Stimulated activated CD8-positive, alpha-beta memory T cell treated with anti-CD3 and anti-CD28 coated beads, Interleukin-4, amount 100 ng/mL, for 48 hours (primary cell): ENCODE data around the gene CACNG8.
A peak's percentile ranks its signal among the peaks of the same experiment; 100 is the strongest.
"Not testable (repeated sequence)": the region's sequence is repeated elsewhere in the genome, so short reads cannot be mapped to it uniquely, and the experiment has no call there.

ENCODE experiments used
- DNase-seq: peaks from one replicate; pipeline ENCODE4 v3.0.0-alpha.2; 2020

Gene CACNG8

GRCh38 chr19:53962887-53963431 is at the start of gene CACNG8:
TSS of gene CACNG8 (plus strand) at chr19:53962937.
- DNase-seq, result no peak

DNA sequence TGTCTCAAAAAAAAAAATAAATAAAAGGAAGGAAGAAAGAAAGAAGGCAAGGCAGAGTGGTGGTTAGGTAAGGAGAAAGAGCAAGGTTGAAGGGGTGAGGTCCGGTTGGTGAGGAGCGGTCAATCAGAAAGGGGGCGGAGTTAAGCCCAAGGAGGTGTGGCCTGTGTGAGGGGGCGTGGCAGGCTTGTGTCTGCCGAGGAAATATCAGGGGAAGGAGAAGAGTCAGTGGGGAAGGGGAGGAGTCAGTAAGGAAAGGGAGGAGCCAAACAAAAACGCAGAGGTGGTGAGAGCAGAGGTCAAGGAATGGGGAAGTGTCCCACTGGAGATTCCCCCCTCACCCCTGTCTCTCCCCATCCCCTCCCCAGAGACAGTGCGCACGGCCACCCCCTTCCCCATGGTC is 47.7 kb upstream of the CACNG8 start:
- DNase-seq, result no peak

- DNase-seq, result no peak
Observed at GRCh38 chr19:53916004-53916403, 46.7 kb upstream of the CACNG8 start.

DNA sequence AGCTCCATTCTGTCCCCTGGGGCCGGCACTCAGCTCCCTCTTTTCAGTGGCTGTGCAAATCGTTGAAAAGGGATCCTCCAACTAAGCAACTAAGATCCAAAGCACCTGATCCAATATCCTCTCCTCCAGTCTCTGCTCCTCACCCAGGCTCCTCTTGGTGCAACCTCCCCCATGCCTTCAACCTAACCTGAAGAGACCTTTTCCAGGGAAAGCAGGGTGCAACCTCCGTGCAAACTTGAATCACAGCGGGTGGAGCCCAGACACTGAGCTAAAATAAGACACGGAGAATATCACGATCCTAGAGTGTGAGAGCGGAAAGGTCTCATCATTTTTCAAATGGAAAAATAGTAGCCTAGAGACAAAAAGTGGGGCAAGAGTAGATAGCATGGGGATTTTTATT is 45.4 kb upstream of the CACNG8 start:
- DNase-seq, result no peak

- DNase-seq, result peak; percentile 56
Observed at GRCh38 chr19:53927739-53928138, 35.0 kb upstream of the CACNG8 start.

DNA sequence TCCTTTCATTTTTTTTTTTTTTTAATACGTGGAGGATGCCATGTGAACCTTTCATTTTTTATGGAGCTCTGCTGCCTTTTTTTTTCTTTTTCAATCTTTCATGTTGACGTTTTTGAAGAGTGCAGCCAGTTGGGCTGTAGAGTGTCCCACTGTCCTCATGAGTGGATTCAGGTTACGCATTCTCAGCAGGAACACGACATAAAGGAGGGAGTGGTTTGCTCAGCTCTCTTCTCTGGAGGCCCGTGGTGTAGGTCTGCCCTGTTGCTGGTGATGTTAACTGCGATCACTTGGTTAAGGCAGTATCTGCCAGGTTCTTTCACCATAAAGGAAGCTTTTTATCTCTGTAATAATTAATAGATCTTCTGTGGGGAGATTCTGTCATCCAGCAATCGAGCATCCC is 26.7 kb upstream of the CACNG8 start:
- no peak for DNase-seq

DNA sequence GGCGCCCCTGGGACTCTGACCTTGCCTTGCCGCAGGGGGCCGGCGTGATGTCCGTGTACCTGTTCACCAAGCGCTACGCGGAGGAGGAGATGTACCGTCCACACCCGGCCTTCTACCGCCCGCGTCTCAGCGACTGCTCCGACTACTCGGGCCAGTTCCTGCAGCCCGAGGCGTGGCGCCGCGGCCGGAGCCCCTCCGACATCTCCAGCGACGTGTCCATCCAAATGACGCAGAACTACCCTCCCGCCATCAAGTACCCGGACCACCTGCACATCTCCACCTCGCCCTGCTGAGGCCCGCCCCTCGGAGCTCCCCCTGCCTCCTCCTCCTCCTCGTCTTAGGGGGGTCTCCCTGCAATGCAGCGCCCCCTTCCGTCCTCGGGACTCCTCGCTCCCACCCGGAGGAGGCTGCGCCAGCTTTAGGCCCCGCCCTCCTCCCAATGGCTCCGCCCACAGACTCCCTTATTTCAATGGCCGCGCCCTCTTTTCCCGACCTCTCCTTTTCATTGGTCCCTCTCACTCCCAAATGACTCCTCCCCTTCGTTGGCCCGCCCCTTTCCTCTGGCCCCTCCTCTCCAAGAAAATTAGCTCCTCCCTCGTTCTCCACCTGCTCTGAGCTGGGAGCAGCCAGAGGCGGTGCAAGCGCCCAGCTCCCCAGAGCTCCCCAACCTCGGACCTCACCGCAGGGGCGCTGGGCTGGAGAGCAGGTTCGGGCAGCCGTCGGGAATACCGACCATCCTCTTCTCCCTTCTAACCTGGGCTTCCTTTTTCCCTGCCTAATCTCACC is 20.5 kb upstream of the CACNG8 start:
- peak; percentile 58 for DNase-seq

DNA sequence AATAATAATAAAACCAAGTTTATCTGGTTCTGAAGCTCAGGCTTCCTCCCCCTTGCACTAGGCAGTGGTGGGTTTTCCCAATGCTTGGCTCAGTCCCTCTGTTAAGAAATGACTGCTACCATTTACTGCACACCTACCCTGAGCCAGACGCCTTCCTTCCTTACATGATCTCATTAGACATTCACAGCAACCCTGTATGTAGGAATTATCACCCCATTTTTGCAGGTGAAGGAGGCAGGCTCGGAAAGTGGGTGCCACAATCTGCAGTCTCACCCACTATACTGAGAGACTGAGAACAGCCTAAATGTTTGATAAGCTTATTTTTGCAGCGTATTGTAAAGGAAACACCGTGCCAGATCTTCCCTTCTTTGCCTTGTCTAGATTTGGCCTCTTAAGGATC is 18.3 kb upstream of the CACNG8 start:
- no peak for DNase-seq

- no peak for DNase-seq
Observed at GRCh38 chr19:53944933-53945332, 17.8 kb upstream of the CACNG8 start.

GRCh38 chr19:53945441-53945840 is 17.3 kb upstream of the CACNG8 start:
- DNase-seq, result no peak

DNA sequence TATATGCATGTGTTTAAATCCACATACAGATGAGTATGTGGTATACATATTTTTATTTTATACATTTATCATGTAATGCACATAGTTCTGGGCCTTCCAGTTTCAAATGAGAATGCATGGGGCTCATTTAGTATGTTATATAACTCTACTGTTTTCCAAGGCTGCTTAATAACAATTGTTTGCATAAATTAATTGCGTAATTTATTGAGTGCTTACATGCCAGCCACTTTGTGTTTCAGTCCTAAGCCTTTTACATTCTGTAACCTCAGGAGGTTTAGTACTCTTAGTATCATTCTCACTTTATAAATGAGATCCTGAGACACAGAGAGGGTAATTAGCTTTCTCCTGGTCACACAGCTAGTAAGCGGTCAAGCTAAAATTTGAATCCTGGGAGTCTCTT is 16.7 kb upstream of the CACNG8 start:
- no peak for DNase-seq

DNA sequence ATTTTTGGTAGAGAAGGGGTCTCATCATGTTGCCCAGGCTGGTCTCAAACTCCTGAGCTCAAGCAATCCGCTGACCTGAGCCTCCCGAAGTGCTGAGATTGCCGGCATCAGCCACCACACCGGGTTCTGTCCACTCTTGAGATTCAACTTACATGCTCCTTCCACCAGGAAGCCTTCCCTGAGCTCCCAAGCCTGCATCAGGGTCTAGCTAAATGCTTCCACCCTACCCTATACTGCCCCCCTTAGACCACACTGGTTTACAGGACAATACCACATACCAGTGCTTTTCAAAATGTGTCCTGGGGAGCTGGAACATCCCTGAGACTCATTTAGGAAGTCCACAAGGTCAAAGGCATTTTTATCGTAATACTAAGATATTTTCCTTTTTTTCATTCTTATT is 15.1 kb upstream of the CACNG8 start:
- no peak for DNase-seq

- DNase-seq, result not testable (repeated sequence)
Observed at GRCh38 chr19:53948611-53949010, 14.1 kb upstream of the CACNG8 start.

DNA sequence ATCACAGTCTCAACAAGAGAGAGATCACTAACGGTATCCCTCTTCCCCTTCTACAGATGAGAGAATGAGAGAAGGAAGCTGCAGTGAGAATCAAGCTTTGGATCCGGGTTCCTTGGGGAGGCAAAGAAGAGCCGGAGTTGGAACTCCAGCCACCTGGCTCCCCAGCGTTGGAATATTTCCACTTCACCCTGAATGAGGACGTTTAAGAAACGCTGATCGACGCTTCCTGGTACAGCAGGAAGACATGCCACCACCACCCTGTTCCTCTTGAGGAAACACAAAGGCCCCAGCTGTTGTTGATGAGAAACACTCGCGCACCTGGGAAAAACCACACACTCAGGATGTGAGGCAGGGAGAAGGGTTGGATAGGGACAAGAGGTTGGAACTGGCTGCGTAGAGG is 11.3 kb upstream of the CACNG8 start:
- no peak for DNase-seq

DNA sequence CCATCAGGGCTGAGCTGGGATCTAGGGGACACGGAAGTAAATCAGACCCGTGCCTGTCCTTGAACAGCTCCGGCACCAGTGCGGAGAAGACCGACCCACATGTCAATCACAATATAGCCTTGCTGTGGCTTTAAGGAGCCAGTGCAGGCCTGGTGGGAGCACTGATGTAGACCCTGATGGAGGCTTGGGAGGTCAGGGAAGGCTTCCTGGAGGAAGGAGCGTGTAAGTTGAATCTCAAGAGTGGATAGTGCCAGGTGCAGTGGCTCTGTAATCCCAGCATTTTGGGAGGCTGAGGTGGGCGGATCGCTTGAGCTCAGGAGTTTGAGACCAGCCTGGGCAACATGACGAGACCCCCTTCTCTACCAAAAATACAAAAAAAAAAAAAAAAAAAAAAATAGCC is 10.8 kb upstream of the CACNG8 start:
- no peak for DNase-seq

GRCh38 chr19:53953383-53953782 is 9.4 kb upstream of the CACNG8 start:
- no peak for DNase-seq

DNA sequence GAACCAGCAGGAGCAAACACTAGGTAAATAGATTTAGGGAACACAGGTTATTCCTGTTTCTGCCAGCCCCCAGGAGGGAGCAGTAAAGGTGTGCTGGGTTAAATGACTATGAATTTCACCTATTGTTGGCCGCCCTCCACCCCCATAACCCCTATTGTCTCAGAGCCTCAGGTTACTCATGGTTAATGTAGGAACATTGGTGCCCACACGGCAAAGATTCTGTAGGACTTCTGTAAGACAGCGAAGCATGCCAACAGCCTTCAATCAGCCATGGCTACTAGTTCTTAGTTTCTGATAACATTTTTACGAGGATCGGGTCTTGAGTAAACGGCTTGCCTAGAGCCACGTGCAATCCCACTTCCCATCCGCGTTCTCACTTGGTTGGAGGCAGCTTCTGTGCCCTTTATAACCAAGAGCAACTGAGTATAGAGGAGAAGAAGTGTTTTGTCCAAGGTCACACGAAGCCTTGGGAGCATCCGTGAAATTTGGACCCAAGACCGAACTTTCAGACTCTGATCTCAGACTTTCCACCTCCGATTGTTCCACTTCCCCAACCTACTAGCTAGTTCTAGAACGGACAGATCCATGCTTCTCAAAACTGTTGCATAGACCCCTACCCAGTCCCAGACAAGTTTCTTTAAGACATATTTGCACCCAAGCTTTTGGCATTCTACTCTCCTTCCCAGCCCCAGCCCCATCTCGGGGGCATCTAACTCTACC is 5.1 kb upstream of the CACNG8 start:
- DNase-seq, result no peak

DNA sequence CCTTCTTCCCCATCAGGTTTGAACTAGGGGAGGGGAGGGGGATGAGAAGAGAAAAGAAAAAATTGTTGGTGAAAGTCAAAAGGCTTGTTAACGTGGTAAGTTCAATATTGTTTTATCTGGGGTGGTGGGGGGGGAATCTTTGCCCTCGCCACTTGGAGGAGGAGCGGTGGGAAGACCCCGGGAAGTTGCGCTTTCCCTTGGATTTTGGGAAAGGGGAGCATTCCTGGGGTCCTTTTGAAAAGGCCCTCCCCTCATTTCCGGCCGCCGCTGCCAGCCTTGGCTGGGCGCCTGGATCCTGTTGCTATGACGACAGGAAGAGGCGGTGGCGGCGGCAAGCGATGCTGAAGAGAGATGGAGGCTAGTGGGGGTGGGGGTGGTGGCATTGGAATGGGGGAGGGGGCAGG is 4.6 kb upstream of the CACNG8 start:
- no peak for DNase-seq

DNA sequence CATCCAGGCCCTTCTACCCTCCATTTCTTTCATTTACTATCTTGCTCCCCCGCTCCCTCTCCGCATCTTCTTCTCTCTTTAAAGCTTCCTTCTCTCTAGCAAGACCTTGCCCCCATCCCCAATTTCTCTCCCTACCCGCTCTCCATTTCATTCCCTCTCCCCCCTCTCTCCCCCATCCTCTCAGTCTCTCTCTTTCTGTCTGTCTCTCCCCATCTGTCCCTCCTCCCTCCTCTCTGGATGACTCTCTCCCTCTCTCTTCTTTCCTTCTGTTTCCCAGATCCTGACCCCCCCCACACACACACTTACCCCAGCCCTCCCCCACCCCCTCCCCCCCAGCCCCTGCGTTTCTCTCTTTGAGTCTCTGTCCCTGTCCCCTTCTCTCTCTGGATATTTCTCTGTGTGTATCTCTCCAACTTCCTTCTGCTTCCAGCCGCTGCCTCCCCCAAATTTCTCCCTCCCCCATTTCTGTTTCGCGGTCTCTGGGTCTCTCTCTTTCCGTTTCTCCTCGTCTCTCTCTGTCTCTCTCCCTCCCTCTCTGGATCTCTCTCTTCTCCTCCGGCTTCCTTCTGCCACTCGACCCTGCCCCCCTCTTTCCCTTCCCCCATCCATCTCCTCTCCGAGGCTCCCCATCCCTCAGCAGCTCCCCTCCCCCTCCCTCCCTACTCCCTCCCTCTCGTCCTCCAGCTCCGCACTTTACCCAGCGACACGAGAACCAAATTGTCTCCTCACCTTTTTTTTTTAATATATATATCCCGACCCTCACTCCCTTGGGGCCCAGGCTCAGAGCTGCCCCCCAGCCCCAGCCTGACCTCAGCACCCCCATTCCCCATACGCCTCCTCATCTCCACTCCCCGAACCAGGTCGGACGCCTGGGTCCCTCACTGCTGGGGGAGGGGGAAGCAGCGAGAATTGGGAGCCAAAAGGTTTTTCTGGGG is 3.6 kb upstream of the CACNG8 start:
- no peak for DNase-seq

DNA sequence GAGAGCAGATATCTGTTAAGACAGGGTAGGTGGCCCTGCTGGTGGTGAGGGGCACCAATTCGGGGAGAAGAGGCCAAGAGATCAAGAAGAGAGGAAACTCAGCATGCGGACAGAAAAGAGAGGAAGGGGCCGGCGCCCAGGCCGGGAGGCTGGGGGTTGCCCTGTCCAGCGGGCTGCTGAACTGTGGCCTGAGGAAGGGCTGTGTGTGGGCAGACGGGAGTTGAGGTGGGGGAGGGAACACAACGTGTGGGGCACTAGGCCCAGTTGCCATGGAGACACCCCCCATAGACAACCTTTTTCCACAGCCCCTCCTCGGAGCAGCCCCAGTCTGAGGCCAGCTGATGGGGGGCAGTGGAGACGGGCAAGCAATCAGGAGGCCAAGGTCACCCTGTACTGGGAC is 2.5 kb upstream of the CACNG8 start:
- DNase-seq, result no peak

DNA sequence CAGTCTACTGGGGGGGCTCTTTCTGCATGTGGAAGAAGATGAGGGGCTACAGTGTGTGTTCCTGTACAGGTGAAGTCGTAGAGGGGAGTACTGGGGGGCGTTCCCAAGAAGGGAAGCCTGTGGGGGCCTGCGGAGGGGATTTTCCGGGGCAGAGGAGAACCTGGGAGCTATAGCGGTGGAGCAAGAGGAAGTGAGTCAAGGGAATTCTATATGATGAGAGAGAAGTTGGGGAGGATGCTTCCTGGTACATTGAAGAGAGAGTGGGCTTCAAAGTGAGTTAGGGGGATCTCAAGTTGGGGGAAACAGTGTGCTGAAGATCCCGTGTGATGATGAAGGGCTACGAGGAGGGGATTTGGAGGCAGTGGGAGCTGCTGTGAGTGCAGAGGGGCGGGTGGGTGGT is 1.9 kb upstream of the CACNG8 start:
- DNase-seq, result no peak

GRCh38 chr19:53961523-53962356 is 997 bp upstream of the CACNG8 start:
- DNase-seq, result no peak
